ENCODE results near the gene ITFG1.
"Not testable (repeated sequence)": the region's sequence is repeated elsewhere in the genome, so short reads cannot be mapped to it uniquely, and the experiment has no call there.

The ITFG1 gene

GRCh38 chr16:47247690-47248089, 213.2 kb downstream of the ITFG1 start:
- DNase-seq (ENCODE audit: low read depth in 2 of 2), result no peak

DNA sequence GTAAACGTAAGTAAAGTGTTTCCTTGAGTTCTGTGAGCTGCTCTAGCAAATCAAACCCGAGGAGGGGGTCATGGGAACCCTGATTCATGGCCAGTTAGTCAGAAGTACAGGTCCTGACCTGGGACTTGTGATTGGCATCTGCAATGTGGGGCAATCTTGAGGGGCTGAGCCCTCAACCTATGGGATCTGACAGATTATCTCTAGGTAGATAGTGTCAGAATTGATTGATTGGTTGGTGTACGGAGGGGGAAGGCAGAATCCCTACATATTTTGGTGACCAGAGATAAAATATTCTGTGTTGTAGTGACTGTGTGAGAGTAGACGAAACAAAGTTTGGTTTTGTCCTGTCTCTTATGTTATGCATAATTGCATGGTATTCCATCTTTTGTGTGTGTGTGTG, 216.7 kb downstream of the ITFG1 start:
- DNase-seq (ENCODE audit: low read depth in 2 of 2), result no peak

DNA sequence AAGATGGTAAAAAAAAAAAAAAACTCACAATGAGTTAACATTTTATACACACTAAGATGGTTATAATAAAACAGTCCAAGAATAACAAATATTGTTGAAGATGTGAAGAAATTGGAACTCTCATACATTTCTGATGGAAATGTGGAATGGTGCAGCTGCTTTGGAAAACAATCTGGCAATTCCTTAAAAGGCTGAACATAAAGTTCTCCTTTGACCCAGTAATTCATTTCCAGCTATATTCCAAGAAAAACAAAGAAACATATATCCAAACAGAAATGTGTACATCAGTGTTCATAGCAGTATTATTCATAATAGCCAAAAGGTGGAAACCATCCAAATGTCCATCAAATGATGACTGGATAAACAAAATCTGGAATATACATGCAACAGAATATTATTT, 219.8 kb downstream of the ITFG1 start:
- DNase-seq (ENCODE audit: low read depth in 2 of 2), result no peak

DNA sequence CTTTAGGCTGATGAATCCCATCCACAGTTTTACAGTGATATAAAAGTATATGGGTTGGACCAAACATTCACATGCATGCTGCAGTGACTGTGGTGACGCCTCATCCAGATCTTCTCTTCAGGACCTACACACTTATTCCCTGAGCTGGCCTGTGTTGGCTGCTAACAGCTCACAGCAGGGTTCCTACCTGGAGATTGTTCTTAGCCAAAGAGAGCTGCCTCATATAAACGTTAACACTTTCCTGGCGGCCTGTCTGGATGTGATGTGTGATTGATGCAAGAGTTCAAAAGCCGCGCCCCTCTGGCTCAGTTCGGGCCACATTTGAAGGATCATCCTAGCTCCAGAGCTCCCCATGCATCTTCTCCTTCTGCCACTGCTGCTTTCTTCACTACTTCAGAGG, 224.1 kb downstream of the ITFG1 start:
- DNase-seq (ENCODE audit: low read depth in 2 of 2), result no peak

DNA sequence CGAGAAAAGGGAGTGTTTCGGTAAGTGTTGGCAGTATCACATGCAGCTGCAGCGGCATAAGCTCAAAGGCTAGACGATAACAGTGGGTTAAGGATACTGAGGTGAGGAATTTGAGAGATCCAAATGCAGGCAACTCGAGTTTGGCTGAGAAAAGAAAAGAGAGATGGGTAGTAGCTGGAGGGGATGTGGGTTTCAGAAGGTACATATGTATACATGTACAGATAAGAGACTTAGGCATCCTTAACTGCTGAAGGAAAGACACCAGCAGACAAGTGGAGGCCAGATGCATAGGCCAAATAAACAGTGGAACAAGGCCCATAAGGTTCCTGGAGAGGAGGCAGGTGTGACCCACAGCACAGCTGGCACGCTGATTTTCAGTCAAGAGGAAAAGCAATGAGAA, 230.6 kb downstream of the ITFG1 start:
- DNase-seq (ENCODE audit: low read depth in 2 of 2), result no peak

GRCh38 chr16:47229053-47230050, 231.5 kb downstream of the ITFG1 start:
- DNase-seq (ENCODE audit: low read depth in 2 of 2), result no peak

GRCh38 chr16:47228241-47228640, 232.6 kb downstream of the ITFG1 start:
- DNase-seq (ENCODE audit: low read depth in 2 of 2), result no peak

GRCh38 chr16:47213761-47214440, 247.0 kb downstream of the ITFG1 start:
- DNase-seq (ENCODE audit: low read depth in 2 of 2), result no peak

GRCh38 chr16:47211218-47211617, 249.6 kb downstream of the ITFG1 start:
- no peak for DNase-seq (ENCODE audit: low read depth in 2 of 2)

DNA sequence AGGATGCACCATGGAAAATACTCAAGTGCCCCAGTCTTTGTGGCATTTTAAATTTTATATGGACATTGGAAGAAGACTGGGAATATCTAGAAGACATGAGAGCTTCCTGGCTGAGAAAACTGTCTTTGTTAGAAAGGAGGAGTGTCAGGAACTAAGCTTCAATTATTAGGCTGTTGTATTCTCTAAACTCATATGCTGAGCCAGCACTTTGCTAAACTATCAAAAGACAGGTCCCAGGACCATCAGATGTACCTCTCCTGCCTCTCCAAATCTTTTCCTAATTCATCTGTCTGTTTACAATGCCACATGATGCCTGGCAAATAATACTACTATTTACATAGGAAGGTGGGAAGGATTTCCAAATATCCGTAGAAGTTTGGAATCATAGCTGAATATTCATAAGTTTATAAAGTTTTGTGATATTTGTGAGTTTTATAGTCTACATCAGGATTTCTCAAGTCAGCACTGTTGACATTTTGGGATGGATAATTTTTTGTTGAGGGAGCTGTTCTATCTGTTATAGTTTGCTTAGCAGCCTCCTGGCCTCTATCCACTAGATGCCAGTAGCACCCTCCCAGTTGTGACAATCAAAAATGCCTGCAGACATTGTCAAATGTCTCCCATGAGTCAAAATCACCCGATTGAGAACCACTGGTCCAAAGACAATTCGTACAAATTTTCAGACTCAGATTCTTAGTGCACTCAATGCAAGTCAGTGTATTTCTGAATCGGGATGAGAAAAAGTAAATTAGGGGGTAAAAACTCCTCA, 255.9 kb downstream of the ITFG1 start:
- no peak for DNase-seq (ENCODE audit: low read depth in 2 of 2)

GRCh38 chr16:47203433-47203832, 257.4 kb downstream of the ITFG1 start:
- not testable (repeated sequence) for DNase-seq (ENCODE audit: low read depth in 2 of 2)

- no peak for DNase-seq (ENCODE audit: low read depth in 2 of 2)
Measured at GRCh38 chr16:47198180-47198575, 262.7 kb downstream of the ITFG1 start.

- DNase-seq (ENCODE audit: low read depth in 2 of 2), result no peak
Measured at GRCh38 chr16:47197536-47198179, 263.2 kb downstream of the ITFG1 start.

- no peak for DNase-seq (ENCODE audit: low read depth in 2 of 2)
Measured at GRCh38 chr16:47196457-47196856, 264.4 kb downstream of the ITFG1 start.

DNA sequence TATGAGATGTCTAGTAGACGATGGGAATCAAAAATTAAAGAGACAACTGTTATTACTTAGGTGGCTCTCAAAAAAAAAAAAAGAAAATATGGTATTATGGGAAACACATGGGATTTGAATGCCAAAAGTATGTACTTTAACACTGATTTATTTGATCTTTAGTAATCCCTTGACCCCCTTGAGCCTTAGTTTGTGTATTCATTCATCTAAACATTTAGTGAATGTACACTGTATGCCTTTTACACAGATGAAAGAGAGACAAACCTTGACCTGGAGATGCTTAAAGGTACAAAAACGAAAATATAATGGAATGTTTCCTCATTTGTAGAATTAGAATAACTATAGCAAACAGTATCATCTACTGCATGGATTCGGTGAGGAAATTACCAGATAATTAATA, 278.5 kb downstream of the ITFG1 start:
- DNase-seq (ENCODE audit: low read depth in 2 of 2), result no peak

- DNase-seq (ENCODE audit: low read depth in 2 of 2), result not testable (repeated sequence)
Measured at GRCh38 chr16:47181066-47181465, 279.8 kb downstream of the ITFG1 start.

DNA sequence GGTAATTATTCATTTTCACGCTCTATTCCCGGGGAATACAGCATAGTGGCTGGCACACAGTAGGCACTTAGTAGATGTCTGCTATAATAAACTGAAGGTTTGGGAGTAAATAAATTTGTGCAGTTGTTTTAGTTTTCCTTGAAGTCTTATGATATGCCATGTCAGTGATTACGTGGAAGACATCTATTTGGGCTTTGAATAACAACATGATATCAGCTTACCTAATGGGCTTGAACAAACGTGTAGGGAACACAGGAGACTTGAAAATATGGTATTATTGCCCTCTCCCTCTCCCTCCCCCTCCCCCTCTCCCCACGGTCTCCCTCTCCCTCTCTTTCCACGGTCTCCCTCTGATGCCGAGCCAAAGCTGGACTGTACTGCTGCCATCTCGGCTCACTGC, 280.8 kb downstream of the ITFG1 start:
- no peak for DNase-seq (ENCODE audit: low read depth in 2 of 2)

DNA sequence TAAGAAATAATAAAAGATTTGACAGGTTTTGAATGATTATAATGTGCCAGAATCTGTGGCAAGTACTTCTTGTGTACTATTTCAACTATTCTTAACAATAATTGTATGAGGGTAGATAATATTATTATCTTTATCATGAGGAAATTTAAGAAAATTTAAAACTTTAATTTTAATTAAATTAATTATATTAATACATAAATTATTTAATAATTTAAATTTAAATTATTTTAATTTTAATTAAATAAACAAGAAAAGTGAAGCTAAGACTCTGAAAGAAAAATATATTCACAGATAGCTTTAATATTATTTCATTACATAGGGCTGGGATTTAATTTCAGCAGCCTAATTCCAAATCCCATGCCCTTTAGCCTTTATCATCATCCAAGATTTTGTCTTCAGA, 285.7 kb downstream of the ITFG1 start:
- DNase-seq (ENCODE audit: low read depth in 2 of 2), result no peak

- DNase-seq (ENCODE audit: low read depth in 2 of 2), result no peak
Measured at GRCh38 chr16:47162670-47163420, 298.0 kb downstream of the ITFG1 start.

DNA sequence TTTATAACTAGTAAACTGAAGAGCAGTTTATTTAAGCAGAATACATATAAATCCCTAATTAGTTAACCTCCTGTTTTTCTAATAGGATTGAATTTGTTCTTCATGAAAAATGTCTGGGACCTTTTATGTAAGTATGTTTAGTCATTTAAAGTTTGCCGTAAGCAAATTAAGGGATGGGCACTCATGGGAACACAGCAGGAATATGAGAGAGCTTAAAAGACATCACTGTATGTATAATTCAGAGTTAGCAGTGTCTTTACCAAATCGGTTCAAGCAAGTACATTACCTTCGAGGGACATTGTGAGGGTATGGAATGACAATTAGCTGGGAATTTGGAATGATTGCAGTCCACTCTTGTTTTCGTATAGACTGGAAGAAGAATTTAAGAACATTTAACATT, 299.4 kb downstream of the ITFG1 start:
- DNase-seq (ENCODE audit: low read depth in 2 of 2), result no peak

DNA sequence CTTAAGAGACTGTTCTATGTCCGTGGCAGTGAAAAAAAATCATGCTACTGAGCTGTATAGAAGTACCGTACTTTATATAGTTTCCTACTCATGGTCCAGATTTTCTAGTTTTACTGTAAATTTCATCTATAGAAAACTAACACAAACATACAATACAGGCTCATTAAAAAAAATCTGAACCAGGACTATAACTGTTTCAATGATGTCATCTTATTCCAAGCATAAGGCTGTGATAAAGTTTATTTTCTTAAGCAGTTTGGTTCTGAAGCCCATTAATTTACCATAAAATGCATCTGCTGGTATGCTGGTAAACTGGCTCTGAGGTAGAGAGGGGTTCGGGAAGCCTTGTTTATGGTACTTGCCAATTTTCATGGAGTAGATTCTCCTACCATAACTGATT, 300.4 kb downstream of the ITFG1 start:
- DNase-seq (ENCODE audit: low read depth in 2 of 2), result no peak

All from stimulated activated CD4-positive, alpha-beta T cell treated with anti-CD3 and anti-CD28 coated beads, Interleukin-1b, Interleukin-23, amount 100 ng/mL, for 1 hour (primary cell).